Neural crest cell (in vitro differentiated cells): ENCODE results near the gene EAF2. TPM values are rescaled to one million over a fixed set of nuclear protein-coding genes. Genes with fewer than 3 reads are reported as not detected.

Experiments
- DNase-seq: peaks from one replicate; pipeline ENCODE4 v3.0.0; 2021; ENCODE audit warnings: low read depth, mixed read lengths, low spot score
- H3K27ac Mint-ChIP-seq: one replicate; pipeline ENCODE4 v1.8.0; 2021; ENCODE audit warnings: mild to moderate bottlenecking, mixed read lengths; ENCODE audit not compliant: unreplicated experiment
- H3K27me3 Mint-ChIP-seq: 2 replicates; pipeline ENCODE4 v1.8.0; 2021; ENCODE audit warnings: low read depth, mild to moderate bottlenecking, mixed read lengths
- H3K36me3 Mint-ChIP-seq: 2 replicates; pipeline ENCODE4 v1.8.0; 2021; ENCODE audit warnings: low read depth, mild to moderate bottlenecking, mixed read lengths
- H3K4me1 Mint-ChIP-seq: 2 replicates; pipeline ENCODE4 v1.8.0; 2021; ENCODE audit warnings: mixed read lengths
- H3K4me3 Mint-ChIP-seq: one replicate; pipeline ENCODE4 v1.8.0; 2021; ENCODE audit warnings: mild to moderate bottlenecking, mixed read lengths
- H3K9me3 Mint-ChIP-seq: 2 replicates; pipeline ENCODE4 v1.8.0; 2021; ENCODE audit warnings: mixed read lengths
- total RNA-seq: library from RNA; stranded (reverse); gene quantifications from 2 replicates; pipeline ENCODE4 v1.2.1, GENCODE V29; 2021
- TF ChIP-seq, protein P1 (sequence below): fragments of 200-600 bp; sonication (generic); conservative IDR thresholded peaks from 2 replicates; pipeline ENCODE4 v1.5.0; 2021; ENCODE audit warnings: antibody characterized with exemption, mild to moderate bottlenecking

Gene EAF2
- total RNA-seq, 1 donor from 2014 or later = 4.0 TPM

DNA sequence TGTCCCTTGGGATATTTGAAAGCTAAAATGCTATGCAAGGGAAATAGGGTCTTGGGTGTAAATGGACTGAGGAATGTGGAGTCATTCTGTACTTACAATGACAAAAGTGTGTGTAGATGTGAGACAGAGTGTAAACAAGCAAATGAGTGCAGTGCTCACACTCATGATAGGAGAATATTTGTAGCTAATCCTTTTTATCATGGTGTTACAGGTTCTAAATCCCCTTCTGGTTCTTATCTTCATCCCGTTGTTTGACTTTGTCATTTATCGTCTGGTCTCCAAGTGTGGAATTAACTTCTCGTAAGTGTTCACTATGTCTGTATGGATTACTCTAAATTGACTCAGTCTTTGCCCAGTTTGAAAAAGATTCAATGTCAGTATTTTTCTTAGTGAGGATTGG lies 89.7 kb downstream of the EAF2 start:
- Mint-ChIP-seq H3K9me3 (peaks cover 4% of the 10 kb centered on the region), H3K4me1 (no peaks in the 10 kb centered on the region), H3K36me3 (no peaks in the 10 kb centered on the region), H3K27ac (no peak overlapping the region), H3K27me3 (no peaks in the 10 kb centered on the region), H3K4me3 (no peak overlapping the region)
- TF ChIP-seq, protein P1, sequence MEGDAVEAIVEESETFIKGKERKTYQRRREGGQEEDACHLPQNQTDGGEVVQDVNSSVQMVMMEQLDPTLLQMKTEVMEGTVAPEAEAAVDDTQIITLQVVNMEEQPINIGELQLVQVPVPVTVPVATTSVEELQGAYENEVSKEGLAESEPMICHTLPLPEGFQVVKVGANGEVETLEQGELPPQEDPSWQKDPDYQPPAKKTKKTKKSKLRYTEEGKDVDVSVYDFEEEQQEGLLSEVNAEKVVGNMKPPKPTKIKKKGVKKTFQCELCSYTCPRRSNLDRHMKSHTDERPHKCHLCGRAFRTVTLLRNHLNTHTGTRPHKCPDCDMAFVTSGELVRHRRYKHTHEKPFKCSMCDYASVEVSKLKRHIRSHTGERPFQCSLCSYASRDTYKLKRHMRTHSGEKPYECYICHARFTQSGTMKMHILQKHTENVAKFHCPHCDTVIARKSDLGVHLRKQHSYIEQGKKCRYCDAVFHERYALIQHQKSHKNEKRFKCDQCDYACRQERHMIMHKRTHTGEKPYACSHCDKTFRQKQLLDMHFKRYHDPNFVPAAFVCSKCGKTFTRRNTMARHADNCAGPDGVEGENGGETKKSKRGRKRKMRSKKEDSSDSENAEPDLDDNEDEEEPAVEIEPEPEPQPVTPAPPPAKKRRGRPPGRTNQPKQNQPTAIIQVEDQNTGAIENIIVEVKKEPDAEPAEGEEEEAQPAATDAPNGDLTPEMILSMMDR = no peak
- DNase-seq = no peak

DNA sequence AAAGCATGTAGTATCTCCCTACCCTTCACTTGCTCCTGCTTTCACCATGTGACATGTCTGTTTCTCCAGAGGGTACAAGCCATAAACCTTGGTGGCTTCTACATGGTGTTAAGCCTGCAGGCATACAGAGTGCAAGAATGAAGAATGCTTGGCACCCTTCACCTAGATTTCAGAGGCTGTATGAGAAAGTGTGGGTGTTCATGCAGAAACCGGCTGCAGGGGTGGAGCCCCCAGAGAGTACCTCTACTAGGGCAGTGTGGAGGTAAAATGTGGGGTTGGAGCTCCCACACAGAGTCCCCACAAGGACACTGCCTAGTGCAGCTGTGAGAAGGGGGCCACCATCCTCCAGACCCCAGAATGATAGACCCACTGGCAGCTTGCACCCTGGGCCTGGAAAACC lies 91.4 kb downstream of the EAF2 start:
- TF ChIP-seq, protein P1 = no peak
- Mint-ChIP-seq H3K4me3 (no peak overlapping the region), H3K27me3 (no peaks in the 10 kb centered on the region), H3K27ac (no peak overlapping the region), H3K36me3 (no peaks in the 10 kb centered on the region), H3K4me1 (no peaks in the 10 kb centered on the region), H3K9me3 (peaks cover 4% of the 10 kb centered on the region)
- no peak for DNase-seq

Other genes starting within 250 kb of the EAF2 start
- gene FBXO40, start 241.8 kb upstream of the EAF2 start, total RNA-seq = not detected in 2 replicates
- 0.45 and 0.54 TPM in 2 replicates for gene HCLS1, start 174.3 kb upstream of the EAF2 start, total RNA-seq
- 31.4 and 33.2 TPM in 2 replicates for gene GOLGB1, start 85.5 kb upstream of the EAF2 start, total RNA-seq
- gene IQCB1, start 149 bp upstream of the EAF2 start, total RNA-seq = 45.1 and 47.2 TPM in 2 replicates
- 1.2 and 1.4 TPM in 2 replicates for gene SLC15A2, start 59.2 kb downstream of the EAF2 start, total RNA-seq
- not detected in 2 replicates for gene ILDR1, start 187.0 kb downstream of the EAF2 start, total RNA-seq
- not detected in 2 replicates for gene CD86, start 220.2 kb downstream of the EAF2 start, total RNA-seq